GM18507 (cell line): ENCODE results near the gene HHIP.

ENCODE experiments used
- DNase-seq: peaks from one replicate; pipeline ENCODE4 v3.0.0; 2011; ENCODE audit warnings: low read depth; ENCODE audit not compliant: insufficient read length; ENCODE audit errors: extremely low spot score
- FAIRE-seq: peaks from 2 replicates; lab custom pipeline; 2011; peaks lifted over from hg19 to GRCh38; lab: Jason Lieb, UNC

The HHIP gene

DNA sequence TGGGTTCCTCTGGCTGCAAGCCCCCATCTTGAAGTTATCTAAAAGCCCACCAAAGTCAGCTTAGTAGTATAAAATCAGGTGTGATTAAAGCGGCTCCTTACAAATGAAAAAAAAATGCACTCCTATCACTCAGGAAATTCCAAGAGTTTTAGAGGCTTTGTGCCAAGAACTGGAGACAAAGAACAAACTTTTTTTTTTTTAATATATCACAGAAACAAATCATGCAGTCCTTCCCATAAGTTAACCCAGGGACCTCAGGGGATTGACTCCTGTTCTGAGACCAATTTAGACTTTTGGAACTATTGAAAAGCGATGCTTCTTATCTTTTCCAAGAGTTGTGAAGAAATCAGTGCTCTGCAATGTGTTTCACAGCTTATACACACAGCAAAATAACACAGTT, 53.6 kb downstream of the HHIP start:
- DNase-seq, result no peak
- no peak for FAIRE-seq

DNA sequence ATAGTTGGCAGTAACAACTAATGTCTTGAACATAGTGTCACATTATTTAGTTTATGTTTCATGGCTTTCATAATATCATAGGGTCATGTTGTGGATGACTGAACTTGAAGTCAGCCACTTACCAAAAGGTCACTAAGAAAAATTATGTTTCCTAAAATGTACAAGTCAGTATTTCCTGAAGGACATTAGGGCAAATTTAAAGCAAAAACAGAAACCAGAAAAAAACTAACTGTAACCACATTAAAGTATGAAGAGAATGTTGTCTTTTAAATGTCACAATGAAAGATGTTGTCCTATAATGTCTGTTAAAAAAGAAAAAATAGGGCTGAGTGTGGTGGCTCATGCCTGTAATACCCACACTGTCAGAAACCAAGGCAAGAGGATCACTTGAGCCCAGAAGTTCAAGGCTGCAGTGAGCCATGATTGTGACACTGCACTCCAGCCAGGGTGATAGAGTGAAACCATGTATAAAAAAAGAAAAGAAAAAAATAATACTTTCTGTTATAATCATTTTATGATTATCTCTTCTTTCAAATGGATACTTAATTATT, 55.8 kb downstream of the HHIP start:
- FAIRE-seq, result no peak
- DNase-seq, result no peak

DNA sequence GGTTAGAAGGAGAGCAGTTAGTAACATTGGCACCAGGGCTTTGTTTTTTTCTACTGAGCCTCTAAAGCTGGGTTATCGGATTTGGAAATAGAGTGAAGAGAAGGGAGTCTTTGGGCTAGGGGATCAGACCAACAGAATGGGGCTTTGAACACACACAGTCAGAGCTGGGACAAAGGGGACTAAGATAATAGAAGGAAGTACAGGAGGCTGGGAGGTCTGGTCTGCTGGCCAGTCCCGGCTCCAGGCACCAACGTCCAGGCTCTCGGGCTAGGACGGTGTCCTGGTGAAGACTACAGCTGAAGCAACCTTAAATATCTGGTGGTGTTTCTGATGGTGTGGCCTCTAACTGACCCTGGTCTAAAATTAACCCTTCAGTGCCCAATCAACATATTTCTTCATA, 57.5 kb downstream of the HHIP start:
- DNase-seq (no peak), FAIRE-seq (no peak)

DNA sequence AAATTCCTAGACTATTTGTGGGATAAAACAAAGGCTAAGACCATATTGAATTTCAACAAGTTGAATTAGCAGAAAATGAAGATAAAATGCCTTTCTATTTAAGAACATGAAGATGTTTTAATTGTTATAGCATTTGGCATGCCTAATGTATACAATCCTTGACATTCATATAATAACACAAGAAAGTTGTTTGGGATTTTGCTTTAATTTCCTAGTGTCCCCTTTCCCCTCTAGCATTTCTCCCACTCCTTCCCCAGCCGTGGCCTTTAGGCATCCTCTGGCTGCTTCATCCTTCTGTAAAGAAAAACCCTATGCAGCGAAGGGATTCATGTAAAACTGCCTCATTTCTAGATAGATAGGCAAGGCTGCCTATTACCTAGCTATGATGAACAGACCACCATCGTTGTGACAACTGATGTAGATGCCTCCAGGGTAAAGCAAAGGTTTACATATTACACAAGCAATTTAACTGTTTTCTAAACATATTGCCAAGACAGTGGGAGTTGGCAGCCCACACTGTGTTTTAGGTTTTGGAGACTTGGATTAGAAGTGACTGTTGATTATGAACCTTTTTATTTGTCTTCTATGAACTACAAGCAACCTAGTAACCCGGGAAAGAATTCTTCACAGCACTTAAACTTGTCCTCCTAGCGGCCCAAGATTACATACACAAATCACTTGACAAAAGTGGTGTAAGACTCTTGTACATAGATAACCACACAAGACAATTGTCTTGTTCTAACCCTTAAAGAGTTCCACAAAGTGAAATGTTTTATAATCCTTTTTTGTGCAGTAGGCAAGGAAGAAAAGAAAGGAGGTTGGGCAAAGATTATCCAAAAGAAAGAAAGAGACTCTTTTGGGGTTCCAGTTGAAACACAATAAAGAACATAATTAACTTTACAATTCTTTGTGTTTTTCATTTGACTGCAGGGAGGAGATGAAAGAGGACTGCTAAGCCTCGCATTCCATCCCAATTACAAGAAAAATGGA, 59.9 kb downstream of the HHIP start:
- FAIRE-seq (no peak), DNase-seq (no peak)

DNA sequence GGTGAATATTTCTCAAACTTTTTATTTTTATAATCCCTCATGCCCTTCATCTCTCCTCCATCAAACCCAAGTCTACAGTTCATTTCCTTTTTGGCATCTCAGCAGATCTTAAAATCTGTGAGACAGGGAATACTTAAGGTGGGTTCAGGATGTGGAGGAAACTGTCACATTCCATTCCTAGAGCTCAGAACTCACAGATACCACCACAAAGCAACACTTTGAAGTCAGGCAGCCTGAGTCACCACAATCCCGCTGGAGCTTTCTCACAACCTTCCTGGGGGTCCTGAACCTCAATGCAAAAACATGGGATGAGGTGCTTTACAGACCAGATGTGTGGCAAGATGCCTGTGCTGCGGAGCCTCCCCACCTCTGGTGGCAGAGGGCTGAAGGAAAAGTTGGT, 63.2 kb downstream of the HHIP start:
- FAIRE-seq (no peak), DNase-seq (no peak)

DNA sequence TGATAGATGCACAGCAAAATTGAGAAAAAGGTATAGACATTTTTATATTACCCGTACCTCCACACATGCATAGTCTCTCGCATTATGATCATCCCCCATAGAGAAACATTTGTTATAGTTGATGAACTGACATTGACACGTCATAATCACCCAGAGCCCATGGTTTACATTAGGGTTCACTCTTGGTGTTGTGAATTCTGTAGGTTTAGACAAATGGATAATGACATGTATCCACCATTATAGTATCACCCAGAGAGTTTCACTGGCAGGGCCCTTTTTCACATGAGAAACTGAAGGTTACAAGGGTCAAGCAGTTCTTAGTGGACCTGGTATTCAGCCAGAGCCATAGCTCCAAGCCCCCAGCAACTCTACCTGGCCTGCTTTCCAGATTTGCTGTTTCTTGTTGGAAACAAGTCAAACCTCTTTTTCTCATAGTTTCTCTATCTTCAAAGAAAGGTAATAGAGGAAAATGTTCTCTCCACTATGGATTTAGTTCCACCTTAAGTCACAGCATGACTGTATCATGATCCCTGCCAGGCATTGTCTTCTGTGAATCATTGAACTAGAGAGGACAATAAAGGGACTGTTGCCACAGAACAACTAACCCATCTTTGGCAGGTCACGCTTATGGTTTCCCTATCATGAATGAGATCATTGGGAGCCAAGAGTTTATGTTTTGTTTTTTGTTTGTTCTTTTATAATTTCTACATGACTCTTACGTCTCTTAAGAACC, 64.0 kb downstream of the HHIP start:
- no peak for DNase-seq
- no peak for FAIRE-seq

DNA sequence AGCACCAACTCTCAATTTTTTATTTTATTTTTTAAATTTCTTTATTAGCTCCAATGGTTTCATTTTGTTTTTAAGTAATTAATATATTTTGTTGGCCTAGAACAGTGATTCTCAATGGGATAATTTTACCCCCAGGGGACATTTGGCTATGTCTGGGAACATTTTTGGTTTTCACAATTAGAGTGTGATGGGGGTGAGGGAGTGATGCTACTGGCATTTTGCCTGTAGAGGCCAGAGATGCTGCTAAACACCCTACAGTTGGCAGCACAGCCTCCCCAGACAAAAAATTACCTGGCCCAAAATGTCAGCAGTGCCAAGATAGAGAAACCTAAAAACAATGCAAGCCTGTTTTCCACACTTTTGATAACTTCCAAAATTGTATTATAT, 64.6 kb downstream of the HHIP start:
- DNase-seq (no peak), FAIRE-seq (no peak)

DNA sequence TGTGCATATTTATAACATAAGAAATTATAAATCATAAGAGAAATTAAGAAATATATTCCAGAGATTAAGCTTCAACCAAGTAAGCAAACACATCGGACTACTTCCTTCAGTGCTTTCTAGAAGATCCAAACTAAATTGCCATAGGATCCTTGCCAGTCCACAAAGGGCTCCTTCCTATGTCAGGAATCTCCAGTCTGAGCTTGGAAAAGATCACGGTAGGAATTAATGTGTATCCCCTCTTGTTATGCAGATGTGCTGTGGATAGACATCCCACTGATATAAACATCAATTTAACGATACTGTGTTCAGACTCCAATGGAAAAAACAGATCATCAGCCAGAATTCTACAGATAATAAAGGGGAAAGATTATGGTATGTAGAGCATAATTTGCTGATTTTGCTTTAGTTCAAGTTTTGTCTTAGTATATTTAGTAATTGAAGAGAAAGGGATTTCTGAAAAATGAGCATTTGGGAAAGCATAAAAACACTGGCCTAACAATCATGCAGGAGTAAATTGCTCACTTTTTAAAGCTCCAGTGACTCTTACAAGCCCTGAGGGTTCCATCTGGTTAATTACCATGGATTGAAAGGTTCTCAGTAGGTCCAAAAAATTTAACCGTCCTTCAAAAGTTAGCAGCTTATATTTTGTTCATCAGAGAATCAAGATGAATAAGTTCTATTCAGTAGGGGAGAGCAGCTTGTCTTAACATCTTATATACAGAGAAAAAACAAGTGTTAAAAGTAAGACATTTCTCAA, 65.9 kb downstream of the HHIP start:
- DNase-seq, result no peak
- FAIRE-seq, result no peak

DNA sequence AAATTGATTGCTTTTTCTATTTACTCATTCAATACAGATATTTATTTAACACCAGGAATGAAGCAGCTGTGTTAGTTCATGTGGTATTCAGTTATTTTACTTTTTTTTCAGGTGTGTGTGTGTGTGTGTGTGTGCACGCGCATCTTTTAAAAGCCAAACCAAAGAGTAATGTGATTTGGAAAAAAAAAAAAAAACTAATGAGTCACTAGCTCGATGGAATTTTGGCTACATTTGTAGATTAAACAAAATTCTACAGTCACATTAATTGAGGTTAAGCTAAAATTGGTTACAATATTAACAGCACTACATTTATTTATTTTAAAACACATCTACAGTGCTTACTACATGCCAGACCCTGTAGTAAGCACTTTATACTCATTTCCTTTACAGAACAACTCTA, 66.8 kb downstream of the HHIP start:
- FAIRE-seq (no peak), DNase-seq (no peak)

DNA sequence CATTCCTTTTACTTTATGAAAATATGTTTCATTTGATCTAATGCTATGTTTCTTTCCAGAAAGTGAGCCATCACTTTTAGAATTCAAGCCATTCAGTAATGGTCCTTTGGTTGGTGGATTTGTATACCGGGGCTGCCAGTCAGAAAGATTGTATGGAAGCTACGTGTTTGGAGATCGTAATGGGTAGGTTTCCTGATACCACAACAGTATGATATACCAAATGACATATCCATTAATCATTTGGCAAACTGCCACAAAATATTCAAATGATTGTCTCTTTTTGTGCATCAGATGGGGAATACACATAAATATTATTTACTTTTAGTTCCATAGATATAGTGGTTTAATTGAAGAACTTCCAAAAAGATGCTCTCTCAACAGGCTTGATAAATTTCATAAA, 68.2 kb downstream of the HHIP start:
- no peak for FAIRE-seq
- no peak for DNase-seq

DNA sequence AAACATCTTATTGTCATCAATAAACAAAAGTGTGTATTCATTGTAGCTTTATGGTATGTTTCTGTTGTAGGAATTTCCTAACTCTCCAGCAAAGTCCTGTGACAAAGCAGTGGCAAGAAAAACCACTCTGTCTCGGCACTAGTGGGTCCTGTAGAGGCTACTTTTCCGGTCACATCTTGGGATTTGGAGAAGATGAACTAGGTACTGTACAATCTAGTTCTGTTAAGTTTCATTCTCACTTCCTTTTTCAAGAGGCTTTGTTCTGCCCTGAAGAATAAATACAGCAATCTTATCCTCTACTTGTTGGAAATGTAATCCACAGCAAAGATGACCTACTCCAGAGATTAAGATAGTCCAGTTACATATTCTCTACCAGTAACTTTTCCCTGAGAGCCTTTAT, 69.3 kb downstream of the HHIP start:
- DNase-seq, result no peak
- FAIRE-seq, result no peak

DNA sequence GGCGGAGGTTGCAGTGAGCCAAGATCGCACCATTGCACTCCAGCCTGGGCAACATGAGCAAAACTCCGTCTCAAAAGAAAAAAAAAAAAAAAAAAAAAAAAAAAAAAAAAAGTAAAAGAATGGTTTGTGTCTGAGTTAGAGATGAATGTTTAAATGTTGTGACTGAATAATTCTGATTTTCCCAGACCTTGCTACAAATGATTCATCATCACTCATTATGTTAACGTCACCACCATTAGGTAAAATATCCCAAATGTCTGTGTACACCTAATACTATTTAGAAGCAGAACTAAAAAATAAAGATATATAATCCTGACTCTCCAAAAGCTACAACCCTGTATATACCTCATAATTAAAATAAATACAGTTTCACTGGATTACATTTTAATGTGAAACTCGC, 70.8 kb downstream of the HHIP start:
- no peak for DNase-seq

DNA sequence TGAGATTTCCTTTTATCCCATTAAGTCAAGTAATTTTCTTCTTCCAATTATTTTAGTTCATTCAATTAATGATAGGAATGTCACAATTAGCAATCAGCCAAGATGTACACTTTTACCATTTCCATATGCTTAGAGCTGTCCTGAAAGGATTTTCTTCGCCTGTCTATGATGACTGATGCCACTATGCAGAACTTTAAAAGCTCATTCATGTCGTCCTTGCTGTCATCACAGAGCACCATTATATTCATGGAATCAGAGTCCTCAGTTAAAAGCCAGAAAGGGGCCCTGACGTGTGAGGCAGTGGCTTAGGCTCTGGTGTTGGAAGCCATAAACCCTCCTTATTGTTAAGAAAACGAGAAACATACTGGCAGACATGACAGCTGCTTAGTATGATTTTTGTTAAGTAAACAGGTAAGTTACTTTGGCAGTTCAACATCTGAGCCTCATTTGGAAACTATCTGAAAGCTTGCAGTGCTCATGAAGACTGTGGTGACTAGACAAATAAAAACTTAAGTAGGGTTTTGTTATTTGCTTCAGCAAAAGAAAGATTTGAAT, 73.1 kb downstream of the HHIP start:
- DNase-seq, result no peak
- no peak for FAIRE-seq

More for the DNA sequence above, 70.8 kb downstream of the HHIP start:
- no peak for FAIRE-seq

DNA sequence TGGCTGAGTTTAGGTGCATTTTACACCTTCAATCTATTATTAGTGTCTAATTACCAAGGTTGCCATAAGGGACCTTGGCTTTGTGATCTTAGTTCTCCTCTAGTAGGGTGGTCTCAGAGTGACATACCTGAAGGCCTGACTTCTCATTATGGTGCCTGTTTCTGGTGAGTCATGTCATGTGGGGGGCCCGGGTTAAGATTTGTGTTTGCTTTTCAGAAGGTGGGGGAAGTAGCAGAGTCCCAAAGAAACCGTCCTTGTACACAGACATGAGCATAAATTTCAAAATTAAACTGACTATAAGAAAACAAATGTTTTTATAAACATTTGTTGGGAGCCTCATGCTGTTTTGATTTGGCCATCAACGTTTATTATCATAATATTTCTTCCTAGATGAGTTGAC, 74.5 kb downstream of the HHIP start:
- no peak for DNase-seq
- FAIRE-seq, result no peak

DNA sequence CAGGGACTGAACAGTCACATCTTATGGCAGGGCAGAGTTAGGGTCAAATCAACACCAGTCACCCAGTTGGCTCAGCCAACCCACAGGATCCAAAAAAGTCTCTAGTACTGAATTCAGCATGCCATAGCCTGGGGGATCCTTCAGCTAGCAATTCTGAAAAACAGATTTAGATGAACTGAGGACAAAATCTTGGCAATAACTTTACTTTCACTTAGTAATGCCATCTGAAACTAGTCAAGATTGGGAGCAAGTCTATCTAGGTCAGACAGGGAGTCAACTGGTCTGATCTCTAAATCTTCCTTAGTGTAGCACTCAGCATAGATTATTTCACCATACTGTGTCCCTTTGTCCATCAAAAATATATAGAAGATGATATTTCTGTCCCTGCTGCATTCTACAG, 76.0 kb downstream of the HHIP start:
- no peak for FAIRE-seq

DNA sequence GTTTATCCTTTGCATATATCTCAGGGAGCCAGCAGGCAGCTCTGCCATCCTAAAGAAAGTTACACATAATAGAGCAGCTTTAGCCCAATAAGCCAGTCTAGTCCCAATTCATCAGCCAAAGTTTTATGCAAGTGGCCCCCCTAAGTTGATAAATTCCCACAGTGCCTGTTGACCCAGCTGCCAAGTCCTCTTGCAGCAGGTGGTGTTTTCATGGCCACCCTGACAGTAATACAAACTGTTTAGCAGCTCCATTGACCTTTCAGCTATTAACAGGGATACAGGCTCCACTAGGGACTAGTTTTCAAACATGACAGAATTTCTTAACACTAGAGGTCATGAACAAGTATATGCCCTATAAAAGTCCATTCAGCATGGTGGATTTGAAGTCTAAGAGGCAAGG, 77.5 kb downstream of the HHIP start:
- no peak for DNase-seq
- no peak for FAIRE-seq

More for the DNA sequence above, 76.0 kb downstream of the HHIP start:
- no peak for DNase-seq

DNA sequence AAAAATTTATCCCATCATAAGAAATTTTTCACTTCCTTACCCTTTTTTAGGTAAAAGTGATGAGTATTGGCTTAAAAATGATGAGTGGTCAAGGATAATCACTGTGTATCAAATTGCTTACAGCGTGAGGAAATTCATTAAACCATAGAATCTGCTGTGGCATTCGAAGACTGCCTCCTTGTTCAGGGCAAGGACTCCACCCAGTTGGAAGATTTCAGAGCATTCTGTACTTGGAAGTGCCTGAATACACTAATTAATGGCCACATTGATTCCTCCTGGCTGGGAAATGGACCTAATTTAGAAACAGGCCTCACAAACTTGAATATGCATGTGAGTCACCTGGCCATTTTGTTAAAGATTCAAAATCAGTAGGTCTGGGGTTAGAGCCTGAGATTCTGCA, 83.2 kb downstream of the HHIP start:
- no peak for DNase-seq
- FAIRE-seq, result no peak

DNA sequence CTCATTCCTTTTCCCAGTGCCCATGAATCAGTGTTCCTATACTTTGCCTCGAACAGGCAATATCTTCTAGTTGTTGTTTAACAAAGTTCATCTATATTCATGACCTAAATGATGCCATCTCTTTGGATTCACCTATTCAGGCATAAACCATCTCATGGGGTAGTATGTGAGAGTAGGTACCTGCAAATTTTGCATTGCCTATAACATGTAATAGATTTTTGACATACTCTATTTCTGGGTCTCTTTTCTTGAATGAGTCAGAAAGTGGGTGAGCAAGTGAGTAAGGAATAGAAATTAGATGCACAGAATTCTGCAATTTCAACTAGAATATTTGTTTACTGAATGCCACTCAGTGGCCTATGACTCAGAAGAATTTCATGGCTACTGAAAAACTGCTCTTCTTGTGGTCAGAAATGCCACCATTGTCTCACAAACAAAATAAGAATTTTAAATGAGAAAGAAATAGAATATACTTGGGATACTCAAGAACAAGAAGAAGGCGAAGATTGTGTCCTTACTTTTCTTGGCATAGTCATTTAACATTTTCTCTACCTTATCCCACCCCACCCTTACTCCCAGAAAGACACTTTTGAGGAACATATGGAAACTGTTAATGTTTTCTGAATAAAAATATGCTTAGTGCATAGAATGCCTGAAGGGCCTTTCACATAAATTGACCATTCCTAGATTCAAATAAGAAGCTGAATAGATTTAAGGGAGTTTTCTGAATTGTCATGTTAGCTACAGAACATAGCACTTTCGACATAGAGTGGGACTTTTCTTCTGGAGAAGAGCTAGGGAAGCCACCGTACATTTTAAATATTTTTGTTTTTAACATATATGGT, 86.8 kb downstream of the HHIP start:
- FAIRE-seq (no peak), DNase-seq (no peak)

DNA sequence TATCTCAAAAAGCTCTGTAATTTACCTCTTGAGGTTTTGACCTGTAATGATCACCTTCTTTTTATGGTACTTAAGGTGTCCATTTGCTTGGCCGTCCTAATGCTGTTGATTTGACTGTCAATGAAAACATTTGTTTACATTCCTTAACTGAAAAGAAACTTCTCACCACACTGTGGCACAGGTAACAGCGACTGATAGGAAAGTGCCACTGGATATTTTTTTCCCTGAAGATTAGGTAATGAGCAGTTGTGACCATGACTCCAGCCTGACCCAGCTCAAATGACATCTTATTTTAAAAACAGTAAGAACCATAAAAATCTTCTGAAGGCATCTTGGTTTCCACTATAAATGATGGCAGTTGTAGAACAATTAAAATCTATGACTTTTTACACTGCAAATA, 87.6 kb downstream of the HHIP start:
- no peak for FAIRE-seq

More for the DNA sequence above, 87.6 kb downstream of the HHIP start:
- DNase-seq, result no peak
